Fibroblast of upper back skin (primary cell): ENCODE results near the gene METTL1.
"Not testable (repeated sequence)": the region's sequence is repeated elsewhere in the genome, so short reads cannot be mapped to it uniquely, and the experiment has no call there.

ENCODE experiments used
- DNase-seq: peaks from one replicate; pipeline ENCODE4 v3.0.0-alpha.2; 2013

Gene METTL1

DNA sequence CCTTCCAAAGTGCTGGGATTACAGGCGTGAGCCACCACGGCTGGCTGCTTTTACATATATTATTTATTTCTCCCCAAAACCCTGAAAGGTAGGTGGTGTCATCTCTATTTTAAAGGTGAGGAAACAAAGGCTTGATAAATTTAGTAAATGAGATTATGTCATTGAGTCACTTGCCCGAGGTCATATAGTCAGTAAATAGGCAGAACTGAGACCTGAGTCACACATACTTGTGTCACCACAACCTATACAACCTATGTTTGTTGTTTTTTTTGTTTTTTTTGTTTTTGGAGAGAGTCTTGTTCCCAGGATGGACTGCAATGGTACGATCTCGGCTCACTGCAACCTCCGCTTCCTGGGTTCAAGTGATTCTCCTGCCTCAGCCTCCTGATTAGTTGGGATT, 23.4 kb upstream of the METTL1 start:
- no peak for DNase-seq

DNA sequence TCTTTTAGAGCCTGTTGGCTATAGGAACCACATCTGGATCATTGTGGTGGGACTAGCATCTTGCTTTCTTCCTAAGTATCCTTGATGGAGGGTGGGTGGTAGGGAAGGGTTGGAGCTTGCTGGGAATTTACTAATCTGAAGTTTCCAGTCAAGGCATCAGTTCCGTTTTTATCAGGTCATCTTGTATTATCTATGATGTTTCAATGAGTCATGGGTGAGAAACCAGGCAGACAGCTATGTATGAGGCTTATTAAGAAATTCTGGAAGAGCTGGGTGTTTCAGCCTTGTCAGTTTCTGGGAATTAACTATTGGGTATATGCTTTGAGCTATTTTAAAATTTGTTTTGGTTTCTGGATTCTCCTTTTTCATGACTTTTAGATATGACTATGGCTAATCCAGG, 22.0 kb upstream of the METTL1 start:
- peak; percentile 76 for DNase-seq

DNA sequence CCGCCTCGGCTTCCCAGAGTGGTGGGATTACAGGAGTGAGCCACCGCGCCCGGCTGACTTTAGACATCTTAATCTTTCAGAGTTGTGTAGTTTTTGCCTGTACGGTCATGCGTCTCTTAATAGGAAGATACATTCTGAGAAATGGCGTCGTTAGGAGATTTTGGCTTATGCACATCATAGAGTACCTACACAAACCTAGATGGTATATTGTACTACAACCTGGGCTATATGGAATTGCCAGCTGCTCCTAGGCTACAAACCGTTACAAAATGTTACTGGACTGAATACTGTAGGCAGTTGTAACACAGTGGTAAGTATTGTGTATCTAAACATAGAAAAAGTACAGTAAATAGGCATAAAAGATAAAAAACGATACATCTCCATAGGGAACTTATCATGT, 12.0 kb upstream of the METTL1 start:
- DNase-seq: no peak

DNA sequence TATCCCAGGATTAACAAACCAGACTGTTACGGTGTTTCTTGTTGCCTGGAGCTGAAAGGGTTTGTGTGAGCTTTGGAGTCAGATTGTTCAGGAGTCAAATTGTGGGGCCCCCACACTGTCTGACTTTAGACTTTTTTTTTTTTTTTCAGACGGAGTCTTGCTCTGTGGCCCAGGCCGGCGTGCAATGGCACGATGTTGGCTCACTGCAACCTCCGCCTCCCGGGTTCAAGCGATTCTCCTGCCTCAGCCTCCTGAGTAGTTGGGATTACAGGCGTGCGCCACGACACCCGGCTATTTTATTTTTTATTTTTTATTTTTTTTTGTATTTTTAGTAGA, 11.5 kb upstream of the METTL1 start:
- no peak for DNase-seq

DNA sequence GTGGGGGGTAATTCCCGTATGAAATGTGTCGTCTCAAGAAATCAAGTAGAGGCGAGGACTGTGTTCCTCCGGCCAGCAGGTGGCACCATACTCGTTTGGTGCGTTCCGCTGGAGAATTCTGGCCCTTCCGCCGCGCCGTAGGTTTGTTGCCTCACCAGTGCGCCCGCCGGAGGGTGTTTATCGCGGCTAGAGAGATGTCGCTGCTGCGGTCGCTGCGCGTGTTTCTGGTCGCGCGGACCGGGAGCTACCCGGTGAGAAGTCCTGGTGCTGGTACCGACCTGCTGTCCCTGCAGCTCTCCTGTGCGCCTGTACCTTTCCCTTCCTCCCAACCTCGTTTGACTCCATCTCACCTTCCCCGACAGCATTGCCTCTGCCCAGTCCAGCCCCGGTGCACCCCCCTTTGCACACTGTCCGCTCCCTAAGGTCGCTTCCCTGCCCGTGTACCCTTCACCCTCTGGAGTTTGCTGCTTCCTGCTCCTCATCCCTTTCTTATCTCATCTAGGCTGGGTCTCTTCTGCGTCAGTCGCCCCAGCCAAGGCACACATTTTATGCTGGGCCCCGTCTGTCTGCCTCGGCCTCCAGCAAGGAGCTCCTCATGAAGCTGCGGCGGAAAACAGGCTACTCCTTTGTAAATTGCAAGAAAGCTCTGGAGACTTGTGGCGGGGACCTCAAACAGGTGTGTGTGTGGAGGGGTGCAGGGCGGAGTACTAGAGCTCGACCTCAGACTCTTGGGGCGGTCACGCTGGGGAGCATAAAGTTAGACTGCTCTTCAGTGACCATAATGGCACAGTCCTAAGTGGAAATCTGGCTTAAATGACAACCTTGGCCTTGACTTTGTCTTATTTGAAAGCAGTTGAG, 10.9 kb upstream of the METTL1 start, which contains the start of gene TSFM:
TSS of gene TSFM (plus strand) at position 180 of the 858 bp plus-strand sequence. CDS start at position 195, 15 bp downstream.
- DNase-seq: peak; percentile 92

DNA sequence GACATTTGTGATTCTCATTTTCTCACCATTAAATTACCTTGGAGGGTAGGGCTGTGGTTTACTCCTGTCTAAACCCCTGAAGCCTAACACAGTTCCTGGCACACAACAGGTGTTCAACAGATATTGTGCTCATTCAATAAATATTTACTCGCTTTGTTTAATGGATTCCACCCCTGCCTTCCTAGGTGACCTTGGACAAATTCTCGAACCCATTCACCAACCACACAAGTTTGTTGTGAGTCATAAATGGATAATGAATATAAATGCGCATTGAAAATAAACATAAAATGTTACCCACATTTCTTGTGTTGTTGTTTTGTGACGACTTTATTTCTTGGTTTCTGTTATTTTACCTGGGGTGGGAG, 10.3 kb upstream of the METTL1 start:
- no peak for DNase-seq

DNA sequence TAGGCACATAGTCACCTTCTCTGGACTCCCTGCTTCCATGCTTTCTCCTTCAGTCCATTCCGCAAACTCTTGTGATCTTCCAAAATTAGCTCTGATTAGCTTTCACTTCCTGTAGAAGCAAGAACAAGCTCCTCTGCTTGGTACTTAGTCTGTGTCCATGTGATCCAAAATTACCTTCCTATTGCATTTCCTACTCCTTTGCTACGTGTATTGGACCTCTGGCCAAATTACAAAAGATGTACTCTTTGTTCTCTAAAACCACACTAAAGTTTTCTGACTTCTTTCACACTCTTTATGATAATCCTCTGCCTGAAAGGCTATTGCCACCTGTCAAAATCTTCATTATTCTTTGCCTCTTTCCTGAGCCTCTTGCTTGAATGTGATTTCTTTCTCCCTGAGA, 9.9 kb upstream of the METTL1 start:
- DNase-seq: no peak

DNA sequence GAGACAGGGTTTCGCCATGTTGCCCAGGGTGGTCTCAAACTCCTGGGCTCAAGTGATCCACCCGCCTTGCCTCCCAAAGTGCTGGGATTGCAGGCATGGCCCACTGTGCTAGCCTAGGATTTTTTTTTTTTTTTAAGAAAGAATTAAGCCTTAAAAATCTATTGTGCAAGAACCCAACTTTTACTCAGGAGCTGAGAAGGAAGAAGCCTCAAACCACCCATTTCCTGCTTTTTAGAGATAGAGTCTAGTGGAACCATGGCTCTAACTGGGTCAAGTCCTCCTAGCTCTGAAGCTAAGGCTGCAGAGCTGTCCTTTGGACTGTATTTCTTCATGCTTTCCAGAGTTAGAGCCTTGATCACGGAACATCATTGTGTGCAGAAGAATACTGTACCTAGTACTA, 9.3 kb upstream of the METTL1 start:
- no peak for DNase-seq

DNA sequence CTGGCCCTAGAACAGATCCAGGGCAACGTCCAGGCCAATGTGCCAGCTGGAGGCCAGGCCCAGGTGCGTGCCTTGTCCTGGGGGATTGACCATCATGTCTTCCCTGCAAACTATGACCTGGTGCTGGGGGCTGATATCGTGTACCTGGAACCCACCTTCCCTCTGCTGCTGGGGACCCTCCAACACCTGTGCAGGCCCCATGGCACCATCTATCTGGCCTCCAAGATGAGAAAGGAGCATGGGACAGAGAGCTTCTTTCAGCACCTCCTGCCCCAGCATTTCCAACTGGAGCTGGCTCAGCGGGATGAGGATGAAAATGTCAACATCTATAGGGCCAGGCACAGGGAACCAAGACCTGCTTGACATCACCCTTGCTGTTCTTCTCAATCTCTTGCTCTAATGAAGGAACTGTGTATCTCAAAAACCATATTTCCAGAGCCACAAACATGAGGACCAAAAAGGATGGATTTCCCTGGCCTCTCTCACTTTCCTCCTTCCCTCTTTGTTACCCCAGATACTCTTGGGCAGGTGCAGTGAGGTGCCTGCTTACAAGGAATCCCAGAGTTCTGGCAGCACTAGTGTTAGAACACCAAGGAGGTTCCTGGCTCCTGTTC, 8.5 kb upstream of the METTL1 start:
- DNase-seq: no peak

DNA sequence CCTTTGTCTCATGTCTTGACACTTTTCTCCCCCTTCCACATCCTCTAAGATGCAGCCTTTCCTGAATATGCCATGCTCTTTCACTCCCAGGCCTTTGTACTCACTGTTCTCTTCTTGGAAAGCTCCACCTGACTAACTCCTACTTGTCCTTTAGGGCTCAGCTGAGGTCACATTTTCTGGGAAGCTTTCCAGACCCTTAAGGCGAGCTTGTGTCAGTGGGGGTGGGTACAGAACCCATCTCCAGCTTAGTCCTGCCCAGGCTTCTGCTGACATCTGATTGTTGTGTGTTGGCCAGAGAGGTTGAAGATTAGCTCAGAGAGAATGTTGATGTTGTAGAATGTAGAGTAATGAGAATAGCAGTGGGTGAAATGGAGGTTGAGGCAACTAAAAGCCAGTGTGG, 7.8 kb upstream of the METTL1 start:
- DNase-seq: no peak

DNA sequence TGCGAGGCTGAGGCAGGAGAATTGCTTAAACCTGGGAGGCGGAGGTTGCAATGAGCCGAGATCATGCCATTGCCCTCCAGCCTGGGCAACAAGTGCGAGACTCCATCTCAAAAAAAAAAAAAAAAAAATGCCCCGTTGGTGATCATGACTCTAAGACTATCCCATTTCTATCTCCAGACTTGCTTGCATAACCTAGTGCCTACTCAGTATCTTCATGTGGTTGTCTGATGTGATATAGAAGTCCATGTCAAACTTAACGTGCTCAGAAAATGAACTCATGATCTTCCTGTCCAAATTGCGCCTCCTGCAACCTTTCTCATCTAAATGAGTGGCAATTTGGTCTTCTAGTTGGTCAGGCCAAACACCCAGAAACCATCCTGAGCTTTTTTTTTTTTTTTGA, 6.0 kb upstream of the METTL1 start:
- no peak for DNase-seq

DNA sequence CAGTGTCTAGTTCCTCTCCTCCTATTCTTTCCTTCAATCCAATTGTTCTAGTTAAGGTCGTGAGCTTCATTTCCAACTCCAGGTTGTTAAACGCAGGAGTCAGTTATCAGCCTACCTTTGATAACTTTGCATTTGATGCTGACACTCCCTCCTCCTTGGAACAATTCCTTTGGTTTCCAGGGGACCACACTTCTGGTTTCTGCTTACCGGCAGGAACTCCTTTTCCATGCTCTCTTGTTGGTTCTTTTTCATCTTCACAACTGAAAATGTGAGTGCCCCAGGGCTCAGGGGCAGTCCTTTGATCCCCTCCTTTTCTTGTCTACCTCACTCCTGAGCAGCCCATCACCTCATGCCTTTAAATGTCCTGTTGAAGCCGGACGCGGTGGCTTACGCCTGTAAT, 5.5 kb upstream of the METTL1 start:
- no peak for DNase-seq

DNA sequence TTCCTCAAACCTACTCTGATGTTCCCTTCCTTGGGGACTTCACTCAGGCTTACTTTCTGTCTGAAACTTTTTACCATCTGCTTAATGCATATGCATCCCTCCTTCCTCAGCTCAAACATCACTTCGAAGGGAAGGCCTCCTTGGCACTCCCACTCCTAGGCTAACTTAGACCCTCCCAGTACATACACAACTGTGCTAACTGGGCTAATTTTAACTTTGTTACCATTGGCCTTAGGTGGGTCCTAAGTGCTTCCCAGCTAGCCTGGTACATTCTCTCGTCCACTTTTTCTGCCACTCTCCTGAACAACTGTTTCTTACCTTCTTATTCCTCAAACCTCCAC, 4.3 kb upstream of the METTL1 start:
- DNase-seq: no peak

DNA sequence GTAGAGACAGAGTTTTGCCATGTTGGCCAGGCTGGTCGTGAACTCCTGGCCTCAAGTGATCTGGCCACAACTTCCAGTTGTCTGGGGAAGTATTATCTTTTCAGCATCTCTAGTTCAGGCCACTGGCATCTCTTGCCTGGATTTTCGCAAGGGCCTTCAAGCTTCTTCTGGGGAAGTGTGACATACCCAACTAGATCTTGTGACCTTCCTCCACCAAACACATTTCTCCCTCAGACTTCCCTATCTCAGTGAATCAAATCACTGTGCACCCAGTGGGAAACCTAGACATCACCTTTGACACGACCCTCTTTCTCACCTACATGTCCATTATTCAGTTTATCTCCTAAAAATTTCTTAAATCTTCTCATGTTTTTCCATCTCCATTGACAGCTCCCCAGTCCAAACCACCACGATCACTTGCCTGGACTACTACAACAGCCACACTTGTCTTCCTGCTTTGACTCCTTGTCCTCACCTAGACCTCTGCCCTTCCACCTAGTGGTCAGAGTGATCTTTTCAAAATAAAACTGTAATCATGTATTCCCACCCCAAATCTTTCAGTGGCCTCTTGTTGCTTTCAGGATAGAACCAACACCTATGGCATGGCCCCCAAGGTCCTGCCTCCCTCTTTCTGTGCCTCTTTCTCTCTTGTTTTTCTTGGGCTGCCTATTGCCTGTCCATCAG, 3.8 kb upstream of the METTL1 start:
- no peak for DNase-seq

DNA sequence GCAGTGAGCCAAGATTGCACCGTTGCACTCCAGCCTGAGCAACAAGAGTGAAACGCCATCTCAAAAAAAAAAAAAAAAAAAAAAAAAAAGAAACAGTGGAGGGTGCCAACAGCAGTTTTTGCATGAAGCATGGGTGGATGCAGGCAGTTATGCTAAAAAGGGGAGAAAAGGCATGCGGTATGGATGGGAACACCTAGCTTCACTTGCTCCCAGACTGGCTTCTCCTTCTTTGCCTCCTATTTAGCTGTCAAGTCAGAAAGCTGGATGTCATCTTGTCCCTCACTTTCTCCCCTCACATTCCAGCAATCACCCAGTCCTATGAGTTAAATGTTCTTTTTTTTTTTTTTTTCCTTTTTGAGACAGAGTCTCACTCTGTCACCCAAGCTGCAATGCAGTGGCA, 3.1 kb upstream of the METTL1 start:
- no peak for DNase-seq

DNA sequence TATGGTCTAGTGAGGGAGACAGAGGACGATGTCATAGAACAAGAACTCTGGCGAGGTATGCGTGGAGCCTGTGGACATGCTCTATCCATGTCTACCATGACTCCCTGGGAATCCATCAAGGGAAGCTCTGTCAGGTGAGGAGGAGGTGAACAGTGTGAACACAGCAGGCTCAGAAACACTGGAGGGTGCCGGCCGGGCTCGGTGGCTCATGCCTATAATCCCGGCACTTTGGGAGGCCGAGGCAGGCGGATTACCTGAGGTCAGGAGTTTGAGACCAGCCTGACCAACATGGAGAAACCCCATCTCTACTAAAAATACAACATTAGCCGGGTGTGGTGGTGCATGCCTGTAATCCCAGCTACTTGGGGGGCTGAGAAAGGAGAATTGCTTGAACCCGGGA, 2.7 kb upstream of the METTL1 start:
- DNase-seq: not testable (repeated sequence)

DNA sequence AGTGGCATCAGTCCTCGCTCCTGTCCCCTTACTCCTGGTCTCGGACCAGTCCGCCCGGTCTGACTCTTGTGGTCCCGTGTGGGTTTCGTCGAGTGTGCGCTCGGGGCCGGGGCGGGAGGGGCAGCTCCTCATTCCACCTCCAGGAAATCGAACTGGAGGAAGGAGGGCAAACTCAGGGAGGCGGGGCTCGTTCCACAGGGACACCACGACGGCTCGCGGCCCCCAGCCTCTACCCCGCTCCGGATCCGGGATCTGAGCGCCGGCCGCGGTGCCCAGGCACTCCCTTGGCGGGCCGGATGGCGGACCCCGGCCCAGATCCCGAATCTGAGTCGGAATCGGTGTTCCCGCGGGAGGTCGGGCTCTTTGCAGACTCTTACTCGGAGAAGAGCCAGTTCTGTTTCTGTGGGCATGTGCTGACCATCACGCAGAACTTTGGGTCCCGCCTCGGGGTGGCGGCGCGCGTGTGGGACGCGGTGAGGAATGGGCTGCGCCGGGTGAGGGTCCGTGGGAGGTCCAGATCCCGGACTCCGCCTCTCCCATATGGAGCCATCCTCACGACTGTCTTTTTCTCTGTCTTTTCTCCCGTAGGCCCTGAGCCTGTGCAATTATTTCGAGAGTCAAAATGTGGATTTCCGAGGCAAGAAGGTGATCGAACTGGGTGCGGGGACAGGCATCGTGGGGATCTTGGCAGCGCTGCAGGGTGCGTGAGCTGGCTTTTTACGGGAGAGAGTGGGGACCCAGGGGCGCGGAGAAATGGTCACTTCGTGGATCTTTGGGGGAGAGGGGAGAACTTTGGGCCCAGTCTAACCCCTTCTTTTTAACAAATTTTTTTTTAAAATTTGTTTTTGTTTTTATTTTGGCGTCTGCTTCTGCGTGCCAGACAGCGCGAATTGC, 771 bp upstream of the METTL1 start, which contains the start of gene EEF1AKMT3:
TSS of gene EEF1AKMT3 (plus strand) at position 186 of the 894 bp plus-strand sequence. CDS start at position 297, 111 bp downstream.
- peak; percentile 41 for DNase-seq

DNA sequence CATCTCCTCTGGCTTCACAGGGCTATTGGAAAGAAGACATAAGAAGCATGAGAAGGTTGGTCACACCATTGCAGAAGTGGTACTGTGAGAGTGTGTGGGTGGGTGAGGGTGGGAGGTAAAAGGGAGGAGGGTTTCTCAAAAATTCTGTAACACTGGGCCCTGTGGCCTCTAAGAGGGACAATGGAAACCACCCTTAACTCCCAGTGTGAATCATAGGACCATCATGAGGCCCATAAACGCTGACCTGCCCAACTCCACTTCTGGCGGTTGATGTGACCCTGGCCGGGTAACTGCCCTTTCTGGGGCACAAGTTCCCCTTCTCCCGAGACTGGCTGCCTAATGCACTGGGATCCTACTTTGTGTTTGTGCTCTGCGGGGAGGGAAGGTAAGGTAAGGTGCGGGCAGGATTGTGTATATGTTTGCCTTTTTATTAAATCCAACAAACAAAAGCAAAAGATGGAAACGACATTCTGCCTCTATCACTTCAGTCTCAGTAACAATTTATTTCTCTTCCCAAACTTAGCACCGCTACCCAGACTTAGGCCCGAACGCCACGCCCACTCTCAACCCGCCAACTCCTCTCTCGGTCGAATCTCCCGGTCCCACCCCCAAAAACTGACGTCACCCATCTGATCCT, 551 bp downstream of the METTL1 start:
- DNase-seq: peak; percentile 92

DNA sequence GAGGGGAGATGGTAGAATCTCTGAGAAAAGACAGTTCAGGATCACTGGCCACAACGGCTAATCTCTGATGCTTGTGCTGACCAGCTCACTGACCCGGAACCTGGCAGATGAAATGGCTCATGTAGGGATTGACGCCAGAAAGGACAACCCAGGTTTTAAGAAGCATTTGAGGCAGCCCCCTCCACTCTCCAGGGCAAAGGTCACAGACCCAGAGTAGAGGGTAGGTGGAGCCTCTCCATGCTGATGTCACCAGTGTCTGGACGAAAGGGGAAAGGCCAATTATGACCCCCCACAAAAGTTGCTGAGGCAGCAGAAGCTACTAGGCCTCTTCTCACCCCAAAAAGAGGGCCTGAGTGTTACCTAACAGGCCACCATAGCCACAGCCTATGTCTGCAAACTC, 1.2 kb downstream of the METTL1 start:
- no peak for DNase-seq

DNA sequence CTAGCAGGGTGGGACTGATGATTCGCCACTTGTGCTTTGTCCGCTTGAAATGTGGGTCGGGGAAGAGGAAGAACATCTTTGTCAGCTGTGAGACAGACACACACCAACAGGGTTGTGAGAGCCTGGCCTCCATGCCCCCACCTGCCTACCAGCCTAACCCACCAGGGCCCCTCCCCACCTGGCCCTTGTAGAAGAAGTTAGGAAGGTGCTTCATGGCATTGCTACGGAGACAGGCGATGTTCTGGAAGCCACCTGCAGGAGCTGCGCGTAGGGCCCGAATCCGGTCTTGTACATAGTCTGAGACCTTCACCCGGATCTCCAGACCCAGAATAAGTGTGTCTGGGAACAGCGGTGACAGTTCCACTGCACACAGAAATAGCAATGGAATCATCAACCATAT, 2.3 kb downstream of the METTL1 start:
- no peak for DNase-seq

DNA sequence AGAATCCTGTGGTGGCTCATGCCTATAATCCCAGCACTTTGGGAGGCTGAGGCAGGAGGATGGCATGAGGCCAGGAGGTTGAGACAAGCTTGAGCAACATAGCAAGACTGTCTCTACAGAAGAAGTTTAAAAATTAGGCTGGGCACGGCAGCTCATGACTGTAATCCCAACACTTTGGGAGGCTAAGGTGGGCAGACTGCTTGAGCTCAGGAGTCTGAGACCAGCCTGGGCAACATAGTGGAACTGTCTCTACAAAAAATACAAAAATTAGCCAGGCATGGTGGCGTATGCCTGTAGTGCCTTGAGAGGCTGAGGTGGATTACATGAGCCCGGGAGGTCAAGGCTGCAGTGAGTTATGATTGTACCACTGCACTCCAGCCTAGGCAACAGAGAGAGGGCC, 4.0 kb downstream of the METTL1 start:
- no peak for DNase-seq

DNA sequence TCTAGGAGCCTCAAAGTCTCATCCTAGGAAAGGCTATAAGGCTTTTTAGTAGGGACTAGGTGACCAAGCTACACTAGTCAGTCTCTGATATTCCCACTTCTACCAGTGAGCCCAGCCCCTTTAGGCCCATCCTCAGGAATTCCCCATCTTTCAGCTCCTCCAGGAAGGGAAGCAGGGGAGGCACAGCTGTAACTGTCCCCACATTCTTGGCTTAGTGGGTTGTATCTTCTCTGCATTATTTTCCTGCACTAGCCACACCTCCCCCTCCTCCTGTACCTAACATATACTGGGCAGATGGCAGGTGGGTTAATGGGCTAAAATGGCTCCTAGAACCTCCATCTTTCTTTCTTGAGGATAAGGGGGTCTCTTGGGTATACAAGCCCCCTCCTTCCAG, 4.6 kb downstream of the METTL1 start:
- DNase-seq: no peak
